Renal cortical epithelial cell (primary cell): ENCODE data around the gene OR8B8. TPM values are rescaled to one million over a fixed set of nuclear protein-coding genes. Genes with fewer than 3 reads are reported as not detected.
"Not testable (repeated sequence)": the region's sequence is repeated elsewhere in the genome, so short reads cannot be mapped to it uniquely, and the experiment has no call there.

Source experiments
- DNase-seq: peaks from one replicate; pipeline ENCODE4 v3.0.0-alpha.2; 2011; ENCODE audit warnings: low read depth
- total RNA-seq: library from RNA; depleted of rRNA; stranded (reverse); fragments of >200 nt; gene quantifications from 2 replicates; pipeline ENCODE4 v1.2.3, GENCODE V29; 2014

Gene OR8B8, protein sequence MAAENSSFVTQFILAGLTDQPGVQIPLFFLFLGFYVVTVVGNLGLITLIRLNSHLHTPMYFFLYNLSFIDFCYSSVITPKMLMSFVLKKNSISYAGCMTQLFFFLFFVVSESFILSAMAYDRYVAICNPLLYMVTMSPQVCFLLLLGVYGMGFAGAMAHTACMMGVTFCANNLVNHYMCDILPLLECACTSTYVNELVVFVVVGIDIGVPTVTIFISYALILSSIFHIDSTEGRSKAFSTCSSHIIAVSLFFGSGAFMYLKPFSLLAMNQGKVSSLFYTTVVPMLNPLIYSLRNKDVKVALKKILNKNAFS
- total RNA-seq = not detected in 2 replicates

DNA sequence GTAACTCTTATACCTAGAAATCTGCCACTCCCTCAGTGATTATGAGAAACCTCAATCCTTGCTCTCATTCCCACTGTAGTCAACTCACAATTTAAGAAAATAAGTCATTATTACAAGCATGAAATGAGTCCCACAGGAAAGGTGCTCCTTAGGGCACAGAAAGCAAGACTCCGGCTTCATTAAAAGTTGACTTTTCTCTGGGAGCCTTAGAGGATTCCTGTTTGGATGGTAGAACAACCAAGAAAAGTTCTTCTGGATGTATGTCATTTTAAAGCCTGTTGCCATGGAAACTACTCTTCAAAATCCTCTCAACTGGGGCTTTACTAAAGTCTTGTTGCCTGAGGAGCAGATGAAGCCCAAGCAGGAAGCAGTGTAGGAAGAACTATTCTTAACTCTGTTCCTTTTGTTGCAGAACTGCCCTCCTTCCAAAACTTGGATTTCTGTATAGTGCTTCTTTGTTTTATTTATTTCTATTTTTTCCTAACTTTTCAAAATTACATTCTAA, at the start of gene OR8B8:
TSS of gene OR8B8 (minus strand) at position 51 of the 505 bp plus-strand sequence. CDS start 4,611 bp downstream, outside the sequence.
- DNase-seq = no peak

DNA sequence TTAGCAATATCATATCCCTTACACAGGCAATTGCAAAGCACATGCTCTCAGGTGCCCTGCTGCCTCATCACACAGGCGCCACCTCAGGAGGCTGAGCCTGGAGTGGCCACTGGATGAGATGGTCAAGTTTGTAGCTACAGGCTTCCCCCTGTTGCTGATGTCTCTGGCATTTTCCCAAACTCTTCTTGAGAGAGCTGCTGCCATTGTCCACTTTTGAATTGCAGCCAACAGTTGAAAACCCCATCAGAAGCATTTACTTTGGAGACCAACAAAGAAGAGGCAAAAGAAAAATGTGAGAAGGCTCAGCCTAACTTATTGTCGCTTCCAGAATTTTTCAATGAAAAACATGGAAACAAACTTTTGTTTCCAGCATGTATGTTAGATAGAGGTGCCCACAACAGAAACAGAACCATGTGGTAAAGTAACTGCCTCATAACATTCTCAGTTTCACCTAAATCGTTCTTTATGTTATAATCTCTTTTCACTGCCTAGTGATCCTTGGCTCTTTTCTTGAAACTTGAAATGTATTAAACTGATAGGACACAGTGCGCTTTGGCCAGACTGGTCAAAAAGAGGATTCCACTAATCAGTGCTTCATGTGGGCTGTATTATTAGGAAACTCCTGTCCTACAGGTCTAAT, 47.6 kb upstream of the OR8B8 start:
- no peak for DNase-seq

DNA sequence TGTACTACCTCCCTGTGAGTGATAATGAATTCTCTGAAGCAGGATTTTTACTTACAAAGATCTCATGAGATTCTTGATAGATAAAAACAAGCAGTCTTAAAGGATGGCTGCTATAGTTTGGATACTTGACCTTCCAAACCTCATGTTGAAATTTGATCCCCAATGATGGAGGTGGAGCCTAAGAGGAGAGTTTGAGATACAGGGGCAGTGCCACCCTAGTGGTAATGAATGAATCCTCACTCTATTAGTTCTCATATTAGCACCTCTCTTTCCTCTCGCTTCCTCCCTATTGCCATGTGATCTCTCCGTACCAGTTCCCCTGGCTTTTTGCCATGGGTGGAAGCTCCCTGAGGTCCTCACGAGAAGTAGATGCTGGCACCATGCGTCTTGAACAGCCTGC, 37.9 kb upstream of the OR8B8 start:
- no peak for DNase-seq

DNA sequence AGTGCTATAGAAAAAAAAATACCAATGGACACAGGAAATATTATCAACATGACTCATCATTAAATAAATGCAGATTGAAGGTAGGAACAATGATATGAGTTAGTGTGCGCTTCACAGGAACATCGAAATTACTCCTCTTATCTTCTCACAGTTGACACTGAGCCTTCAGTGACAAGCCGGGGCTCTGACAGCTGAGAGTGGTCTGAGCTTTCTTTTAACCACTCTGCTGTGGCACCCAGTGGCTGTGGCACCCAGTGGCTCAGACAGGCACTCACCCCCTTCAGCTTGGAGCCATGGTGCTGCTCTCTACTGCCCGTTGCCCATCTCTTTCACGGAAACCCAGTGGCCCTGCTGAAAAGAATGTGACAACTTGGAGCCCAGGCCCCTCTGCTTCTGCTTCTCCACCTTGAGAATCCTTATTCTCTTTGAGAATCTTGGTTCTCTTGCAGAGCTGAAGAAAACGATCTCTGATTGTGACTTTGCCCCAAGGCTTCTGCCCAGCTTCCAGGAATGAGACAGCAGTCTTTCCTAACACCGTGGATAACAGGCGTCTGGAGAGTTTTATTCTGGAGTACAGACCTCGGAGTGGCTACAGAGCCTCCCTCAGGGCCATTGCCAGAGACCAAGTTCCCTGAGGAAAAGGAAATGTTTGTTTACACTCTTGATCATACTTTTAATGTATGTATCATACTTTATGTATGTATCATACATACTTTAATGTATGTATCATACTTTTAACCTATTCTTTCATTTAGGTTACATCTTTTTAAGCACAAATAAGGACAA, 37.1 kb upstream of the OR8B8 start:
- peak; percentile 4 for DNase-seq

DNA sequence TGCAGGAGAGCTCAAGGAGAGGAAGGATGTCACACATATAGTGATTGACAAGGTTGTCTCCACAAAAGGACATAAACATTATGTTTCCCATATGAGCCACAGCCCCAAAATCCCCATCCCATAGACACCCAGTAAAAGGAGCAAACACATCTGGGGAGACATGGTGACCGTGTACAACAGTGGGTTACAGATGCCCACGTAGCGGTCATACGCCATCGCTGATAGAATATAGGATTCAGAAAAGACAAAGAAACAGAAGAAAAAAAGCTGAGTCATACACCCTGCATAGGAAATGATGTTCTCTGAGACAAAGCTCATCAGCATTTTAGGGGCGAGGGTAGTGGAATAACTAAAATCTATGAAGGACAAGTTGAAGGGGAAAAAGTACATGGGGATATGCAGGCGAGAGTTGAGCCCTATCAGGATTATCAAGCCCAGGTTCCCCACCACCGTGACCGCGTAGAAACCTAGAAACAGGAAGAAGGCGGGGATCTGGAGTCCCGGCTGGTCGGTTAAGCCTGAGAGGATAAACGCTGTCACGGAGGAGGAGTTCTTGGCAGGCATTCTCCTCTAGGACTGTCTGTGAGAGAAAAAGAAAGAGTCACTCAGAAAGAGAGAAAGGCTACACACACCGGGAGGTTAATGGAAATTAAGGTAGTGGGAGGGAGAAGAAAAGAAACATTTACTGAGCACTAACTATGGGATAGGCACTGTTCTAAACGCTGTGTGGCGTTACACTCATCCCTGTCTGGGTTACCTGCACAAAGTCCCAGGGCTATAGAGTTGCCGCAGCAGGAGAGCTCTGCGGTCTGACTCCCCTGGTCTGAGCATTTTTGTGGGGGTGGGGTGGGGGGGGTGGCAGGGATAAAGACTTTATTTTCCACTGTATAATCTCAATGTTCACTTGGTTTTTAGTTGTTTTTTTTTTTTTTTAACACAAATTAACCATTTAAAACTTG, 36.1 kb upstream of the OR8B8 start:
- peak; percentile 64 for DNase-seq

DNA sequence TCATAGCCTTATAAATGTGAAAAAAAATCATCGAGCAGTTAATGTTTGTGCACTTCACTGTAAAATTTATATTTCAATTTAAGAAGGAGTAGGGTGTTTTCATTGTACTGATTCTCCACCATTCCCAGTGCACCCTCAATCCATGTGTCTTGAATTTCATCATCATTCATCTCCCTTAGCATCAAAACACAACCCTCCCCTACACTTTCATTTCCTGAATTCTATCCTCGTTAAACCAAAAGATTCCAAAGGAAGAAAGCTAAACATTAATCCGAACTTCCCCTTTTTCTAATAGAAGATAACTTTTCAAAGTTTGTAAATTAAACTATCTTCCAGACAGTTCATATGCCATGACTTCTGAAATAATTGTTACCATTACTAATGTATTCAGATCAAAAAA, 34.1 kb upstream of the OR8B8 start:
- DNase-seq = no peak

DNA sequence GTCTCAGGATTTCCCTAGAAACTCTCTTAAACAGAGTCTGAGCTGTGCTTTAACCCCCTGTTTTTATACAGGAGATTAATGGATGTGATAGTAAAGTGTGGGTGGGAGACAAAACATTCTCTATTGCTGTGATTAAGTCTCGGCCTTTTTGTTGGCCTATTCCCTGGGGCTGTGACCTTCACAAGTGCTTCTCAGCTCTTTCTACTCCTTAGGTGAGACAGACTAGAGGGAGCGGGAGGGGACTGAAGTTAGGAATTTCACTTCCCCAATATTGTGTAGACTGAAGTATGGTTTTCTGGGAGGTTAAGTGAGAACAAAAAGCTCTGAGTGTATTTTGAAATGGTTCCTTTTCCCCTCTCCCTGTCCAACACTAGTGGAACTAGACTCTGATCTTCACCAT, 29.8 kb upstream of the OR8B8 start:
- no peak for DNase-seq

DNA sequence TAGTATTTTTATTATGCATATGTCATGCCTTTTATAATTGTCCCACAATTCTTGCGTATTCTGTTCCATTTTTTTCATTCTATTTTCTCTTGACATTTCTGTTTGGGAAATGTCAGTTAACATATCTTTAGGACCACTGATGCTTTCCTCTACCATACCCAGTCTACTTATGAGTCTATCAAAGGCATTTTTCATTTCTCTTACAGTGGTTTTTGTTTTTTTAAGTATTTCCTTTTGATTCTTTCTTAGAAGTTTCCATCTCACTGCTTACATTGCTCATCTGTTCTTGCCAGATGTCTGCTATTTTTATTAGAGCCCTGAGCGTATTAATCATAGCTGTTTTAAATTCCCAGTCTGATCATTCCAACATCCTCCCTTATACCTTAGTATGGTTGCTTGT, 29.3 kb upstream of the OR8B8 start:
- DNase-seq = no peak

DNA sequence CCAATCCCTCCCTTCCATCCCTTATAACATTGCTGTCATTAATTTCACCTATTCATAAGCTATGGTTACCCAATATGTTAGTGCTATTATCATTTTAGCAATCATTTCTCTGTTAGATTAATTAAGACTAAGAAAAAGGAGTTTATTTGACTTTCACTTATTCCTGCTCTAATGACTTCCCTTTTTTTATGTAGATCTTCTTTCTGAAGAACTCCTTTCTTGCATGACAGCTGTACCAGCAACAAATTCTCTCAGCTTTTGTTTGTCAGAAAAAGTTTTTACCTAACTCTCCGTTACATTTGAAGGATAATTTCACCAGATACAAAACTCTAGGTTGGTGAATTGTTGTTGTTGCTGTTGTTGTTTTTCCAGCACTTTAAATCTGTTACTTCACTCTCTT, 28.6 kb upstream of the OR8B8 start:
- DNase-seq = no peak

DNA sequence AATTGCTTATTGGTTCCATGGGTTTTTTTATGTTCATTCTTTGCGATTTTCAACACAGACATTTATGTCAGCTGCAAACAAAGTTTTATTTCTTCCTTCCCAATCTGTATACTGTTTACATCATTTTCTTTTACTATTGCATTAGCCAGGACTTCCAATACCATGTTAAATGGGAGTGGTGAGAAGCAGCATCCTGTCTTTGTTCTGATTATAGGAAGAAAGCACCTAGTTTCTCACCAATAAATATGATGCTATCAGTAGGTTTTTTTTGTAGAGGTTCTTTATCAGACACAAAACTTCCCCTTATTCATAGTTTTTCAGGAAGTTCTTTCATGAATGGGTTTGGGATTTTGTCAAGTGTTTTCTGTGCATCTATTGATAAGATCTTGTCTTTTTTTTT, 28.0 kb upstream of the OR8B8 start:
- DNase-seq = no peak

DNA sequence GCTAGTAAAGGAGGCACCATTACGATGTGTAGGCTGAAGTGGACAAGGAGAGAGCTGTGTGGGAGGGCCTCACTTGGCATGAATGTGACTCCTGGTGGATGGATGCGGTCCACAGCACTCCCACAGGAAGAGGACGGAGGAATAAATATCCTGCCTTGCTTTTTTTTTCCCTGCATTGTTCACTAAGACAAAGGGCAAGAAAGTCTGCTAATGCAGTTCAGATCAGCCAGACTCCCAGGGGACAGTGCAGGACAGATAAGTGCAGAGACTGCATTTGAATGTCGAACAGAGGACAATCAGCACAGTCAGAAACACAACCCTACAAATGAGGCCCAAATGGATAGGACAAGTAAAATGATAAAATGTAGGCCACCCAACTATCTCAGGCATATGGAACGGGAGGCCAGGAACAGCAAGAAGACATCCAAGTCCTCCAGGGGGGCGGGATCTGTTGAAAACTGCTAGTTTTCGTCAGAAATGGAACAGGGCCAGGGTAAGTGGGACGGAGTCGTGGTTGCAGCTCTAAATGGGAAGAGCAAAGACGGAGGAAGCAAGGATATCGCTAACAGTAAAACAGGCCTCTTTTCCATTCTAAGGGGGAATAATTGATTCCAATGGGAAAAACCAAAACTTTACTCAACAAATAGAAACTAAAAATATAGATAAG, 25.2 kb upstream of the OR8B8 start:
- DNase-seq = peak; percentile 7

DNA sequence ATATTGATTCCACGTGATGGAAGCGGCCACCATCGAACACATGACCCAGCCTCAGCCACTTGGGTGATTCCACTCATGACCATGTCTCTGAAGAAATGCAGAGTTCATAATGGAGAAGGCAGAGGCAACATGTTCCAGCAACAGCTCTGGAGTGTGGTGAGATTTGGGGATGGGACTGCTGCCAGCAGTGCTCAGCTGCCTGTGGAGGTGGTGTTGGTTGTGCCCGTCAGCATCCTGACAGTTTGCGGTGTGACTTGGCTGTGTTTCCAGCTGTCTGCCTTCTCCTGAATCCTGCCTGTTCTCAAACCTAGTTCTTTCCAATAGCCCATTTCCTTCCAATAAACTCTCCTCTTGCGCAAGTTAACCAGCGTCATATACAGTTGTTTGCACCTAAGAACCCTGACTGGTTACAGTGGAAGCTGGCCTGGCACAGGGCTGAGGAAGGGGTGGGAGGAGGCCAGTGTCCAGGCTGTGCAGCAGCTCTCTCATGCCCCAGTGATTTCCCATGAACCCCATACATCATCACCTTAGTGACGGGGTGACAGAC, 22.0 kb upstream of the OR8B8 start:
- peak; percentile 32 for DNase-seq

DNA sequence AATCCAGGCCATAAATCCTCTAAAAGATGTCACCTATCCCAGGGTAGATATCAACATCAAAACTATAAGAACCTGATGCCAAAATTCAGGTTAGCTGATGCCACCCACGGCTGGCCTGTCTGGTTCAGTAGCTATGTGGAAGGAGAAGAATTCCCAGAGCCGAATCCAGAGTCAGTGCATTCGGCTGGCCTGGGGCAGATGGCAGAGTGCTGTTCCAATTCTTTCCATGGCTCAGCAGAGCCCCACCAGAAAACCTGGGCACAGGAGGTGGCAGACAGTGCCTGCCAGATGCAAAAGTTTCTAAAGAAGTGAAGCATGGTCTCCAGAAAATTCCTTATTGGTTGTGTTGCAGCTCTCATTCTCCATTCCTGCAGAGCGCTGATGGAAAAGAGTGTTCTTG, 19.9 kb upstream of the OR8B8 start:
- no peak for DNase-seq

DNA sequence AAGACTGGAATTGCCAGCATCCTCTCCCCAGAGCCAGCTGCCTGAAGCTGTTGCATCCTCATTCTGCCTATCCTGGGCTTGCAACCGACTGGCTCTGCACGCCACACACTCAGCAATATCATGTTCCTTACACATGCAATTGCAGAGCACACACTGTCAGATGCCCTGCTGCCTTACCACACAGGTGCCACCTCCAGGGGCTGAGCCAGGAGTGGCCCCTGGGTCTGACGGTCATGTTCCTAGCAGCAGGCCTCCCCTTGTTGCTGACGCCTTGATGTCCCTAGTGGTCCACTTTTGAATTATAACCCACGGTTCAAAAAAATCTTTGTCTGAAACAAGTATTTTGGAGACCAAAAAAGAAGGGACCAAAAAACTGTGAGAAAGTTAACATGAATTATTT, 18.5 kb upstream of the OR8B8 start:
- no peak for DNase-seq

DNA sequence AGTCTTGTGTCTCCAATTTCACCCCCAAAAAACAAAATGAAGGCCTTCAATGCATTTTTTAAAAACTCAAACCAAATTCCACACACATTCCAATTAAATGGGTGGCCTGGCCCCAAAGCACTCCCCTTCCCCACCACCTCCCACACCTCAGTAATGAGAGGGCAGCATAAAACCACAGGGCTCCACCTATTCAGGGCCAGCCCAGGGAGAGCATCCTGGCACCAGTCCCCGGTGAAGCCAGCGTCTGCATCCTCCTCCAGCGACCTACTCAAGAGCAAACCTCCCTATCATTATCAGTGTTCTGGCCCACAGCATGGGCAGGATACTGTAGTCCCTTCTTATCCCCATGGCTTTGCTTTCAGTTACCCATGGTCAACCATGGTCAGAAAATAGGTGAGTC, 17.8 kb upstream of the OR8B8 start:
- DNase-seq = no peak

DNA sequence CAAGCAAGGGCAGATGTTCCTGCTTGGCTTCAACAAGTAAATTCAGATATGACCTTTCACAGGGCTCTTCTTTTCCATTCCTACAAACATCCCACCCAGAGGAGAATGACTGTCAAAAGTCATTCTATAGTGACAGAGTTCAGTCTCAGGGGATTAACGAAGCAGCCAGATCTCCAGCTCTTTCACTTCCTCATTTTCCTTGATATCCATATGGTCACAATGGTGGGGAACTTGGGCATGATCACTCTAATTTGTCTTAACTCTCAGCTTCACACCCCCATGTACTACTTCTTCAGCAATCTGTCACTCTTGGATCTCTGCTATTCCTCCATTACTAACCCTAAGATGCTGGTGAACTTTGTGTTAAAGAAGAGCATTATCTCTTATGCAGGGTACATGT, 15.0 kb upstream of the OR8B8 start:
- no peak for DNase-seq

DNA sequence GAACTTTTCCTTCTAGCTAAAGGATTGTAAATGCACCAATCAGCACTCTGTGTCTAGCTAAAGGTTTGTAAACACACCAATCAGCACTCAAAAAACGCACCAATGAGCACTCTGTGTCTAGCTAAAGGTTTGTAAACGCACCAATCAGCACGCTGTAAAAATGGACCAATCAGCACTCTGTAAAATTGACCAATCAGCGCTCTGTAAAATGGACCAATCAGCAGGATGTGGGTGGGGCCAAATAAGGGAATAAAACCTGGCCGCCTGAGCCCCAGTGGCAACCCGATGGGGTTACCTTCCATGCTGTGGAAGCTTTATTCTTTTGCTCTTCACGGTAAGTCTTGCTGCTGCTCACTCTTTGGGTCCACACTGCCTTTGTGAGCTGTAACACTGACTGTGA, 13.9 kb upstream of the OR8B8 start:
- not testable (repeated sequence) for DNase-seq

DNA sequence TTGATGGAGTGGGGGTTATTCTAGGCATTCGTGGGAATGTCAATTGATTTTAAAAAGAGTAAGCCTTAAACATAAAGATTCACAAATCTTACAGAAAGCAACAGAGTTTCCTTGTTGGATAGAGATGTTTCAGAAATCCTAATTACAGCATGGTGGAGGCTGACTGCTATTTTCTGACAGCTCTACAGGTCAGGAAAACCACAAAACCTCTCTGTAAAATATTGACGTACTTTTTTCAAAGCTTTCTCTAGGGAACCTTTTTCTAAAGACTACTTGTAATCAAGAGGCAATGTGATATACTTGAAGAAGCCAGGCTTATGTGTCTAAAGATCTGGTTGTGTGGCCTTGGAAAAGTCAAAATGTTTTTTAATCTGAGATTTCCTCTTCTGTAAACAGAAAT, 9.1 kb upstream of the OR8B8 start:
- DNase-seq = no peak

DNA sequence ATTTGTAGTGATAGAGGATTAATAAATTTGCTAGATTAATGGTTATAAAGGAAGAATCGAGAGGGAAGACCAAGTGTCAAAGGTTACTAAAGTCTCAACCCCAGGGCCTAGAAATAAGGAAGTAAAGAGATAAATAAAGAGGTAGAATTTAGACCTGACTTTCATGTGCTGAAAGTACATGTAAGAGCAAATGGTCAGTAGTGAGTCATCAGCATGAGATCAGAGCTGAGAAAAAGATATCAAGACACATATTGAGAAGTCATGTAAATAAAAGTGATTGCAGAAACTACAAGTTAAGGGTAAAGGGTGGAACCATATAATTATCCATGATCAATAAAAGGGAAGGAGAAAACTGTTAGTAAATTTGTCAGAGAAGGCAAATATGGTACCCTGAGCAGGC, 1.4 kb upstream of the OR8B8 start:
- peak; percentile 4 for DNase-seq

DNA sequence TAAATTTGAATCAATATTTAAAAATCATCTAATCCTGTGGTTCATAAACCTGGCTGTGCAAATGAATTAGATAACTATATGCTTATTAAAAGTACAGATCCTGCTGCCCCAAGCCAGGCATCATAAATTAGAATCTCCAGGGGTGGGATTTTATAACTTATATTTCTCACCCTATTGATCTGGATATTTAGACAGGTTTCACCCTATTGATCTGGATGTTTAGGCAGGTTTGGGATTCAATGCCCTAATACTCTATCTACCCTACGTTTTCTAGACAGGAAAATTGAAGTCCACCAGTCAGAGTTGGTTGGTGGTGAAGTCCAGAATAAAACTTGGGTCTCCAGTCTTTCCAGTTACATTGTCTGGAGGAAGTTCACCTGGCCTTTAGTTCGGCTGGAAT, 2.6 kb downstream of the OR8B8 start:
- DNase-seq = no peak

DNA sequence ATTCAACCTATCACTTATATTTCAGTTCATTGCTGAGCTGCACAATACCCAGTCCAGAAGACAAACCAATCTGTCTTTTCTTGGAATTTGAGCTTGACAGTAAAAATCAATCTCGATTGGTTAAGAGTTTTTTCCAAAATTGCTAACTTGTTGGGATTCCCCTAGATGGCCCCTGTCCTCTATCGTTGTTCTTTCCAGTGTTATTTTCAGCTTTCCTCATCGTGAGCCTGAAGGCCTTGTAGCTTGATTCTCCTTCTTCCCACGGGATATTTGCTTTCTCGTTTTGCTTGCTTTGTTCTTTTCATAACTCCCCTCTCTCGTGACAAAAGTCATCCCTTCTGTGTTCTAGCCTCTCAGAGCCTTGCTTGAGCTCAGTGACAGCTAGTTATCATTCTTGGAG, 3.1 kb downstream of the OR8B8 start:
- no peak for DNase-seq
